Measurements from ENCODE around the gene SLC44A2. TPM values are rescaled to one million over a fixed set of nuclear protein-coding genes. Genes with fewer than 3 reads are reported as not detected.

The SLC44A2 gene
- total and polyA plus RNA-seq, 2 donors (not counting 1 experiment from before 2014, with no cell fraction given): 91.3 to 173 TPM

DNA sequence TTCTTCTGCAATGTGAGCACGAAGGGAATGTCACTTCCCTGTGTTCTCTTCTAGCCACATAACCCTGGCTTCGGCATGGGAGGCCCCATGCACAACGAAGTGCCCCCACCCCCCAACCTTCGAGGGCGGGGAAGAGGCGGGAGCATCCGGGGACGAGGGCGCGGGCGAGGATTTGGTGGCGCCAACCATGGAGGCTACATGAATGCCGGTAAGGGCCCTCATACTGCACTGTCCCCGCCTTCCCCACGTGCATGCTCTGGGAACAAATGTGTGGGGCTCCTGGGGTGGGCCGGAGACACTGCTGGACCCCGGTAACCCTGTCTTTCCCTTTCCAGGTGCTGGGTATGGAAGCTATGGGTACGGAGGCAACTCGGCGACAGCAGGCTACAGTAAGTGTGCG, 58.2 kb downstream of the SLC44A2 start:
- H2AFZ ChIP-seq (ENCODE audit: low read length): no peak overlapping the region
- H3K4me2 ChIP-seq (ENCODE audit: extremely low read depth, insufficient read depth, low read length): no peak overlapping the region
- DNase-seq (ENCODE audit: low read depth in 2 of 2): no peak
- H3K27me3 ChIP-seq (ENCODE audit: control insufficient read depth, insufficient read depth, low read length): no peaks in the 10 kb centered on the region
- no peaks in the 10 kb centered on the region for H3K9me3 ChIP-seq (ENCODE audit: control insufficient read depth, insufficient read depth, low read depth, low read length)
- H3K27ac ChIP-seq (ENCODE audit: insufficient read depth, low read length): no peak overlapping the region
- H4K20me1 ChIP-seq (ENCODE audit: control insufficient read depth, extremely low read depth, insufficient read depth, low read length): no peaks in the 10 kb centered on the region
- H3K79me2 ChIP-seq (ENCODE audit: control insufficient read depth, insufficient read depth, low read length): peaks cover 20% of the 10 kb centered on the region
- H3K4me3 ChIP-seq (replicated peaks in 1 of 4; ENCODE audit: control extremely low read depth in 1 of 4, insufficient read depth in 1 of 4, low read depth in 3 of 4, low read length in 4 of 4): no peak overlapping the region
- peaks cover 2% of the 10 kb centered on the region for H3K4me1 ChIP-seq (ENCODE audit: control insufficient read depth, extremely low read depth, insufficient read depth, low read length)
- no peak overlapping the region for H3K9ac ChIP-seq (ENCODE audit: insufficient read depth, low read length)
- H3K36me3 ChIP-seq (ENCODE audit: control insufficient read depth, insufficient read depth, low read length): peaks cover 62% of the 10 kb centered on the region
- no peak for TF ChIP-seq CTCF (conservative IDR thresholded peaks at IDR 0.05 in 1 of 2, IDR thresholded peaks at IDR 0.05 in 1 of 2; ENCODE audit: low read depth in 1 of 2, low read length in 2 of 2)
- TF ChIP-seq EZH2 (IDR thresholded peaks at IDR 0.05; ENCODE audit: low read length, missing control alignments): no peak

GRCh38 chr19:10685210-10685609, 59.9 kb downstream of the SLC44A2 start:
- Histone ChIP-seq H3K9me3 (ENCODE audit: control insufficient read depth, insufficient read depth, low read depth, low read length) (no peaks in the 10 kb centered on the region), H3K4me3 (replicated peaks in 1 of 4; ENCODE audit: control extremely low read depth in 1 of 4, insufficient read depth in 1 of 4, low read depth in 3 of 4, low read length in 4 of 4) (no peak overlapping the region), H3K4me2 (ENCODE audit: extremely low read depth, insufficient read depth, low read length) (no peak overlapping the region), H3K27me3 (ENCODE audit: control insufficient read depth, insufficient read depth, low read length) (no peaks in the 10 kb centered on the region), H3K27ac (ENCODE audit: insufficient read depth, low read length) (no peak overlapping the region), H3K4me1 (ENCODE audit: control insufficient read depth, extremely low read depth, insufficient read depth, low read length) (peaks cover 2% of the 10 kb centered on the region), H3K9ac (ENCODE audit: insufficient read depth, low read length) (no peak overlapping the region), H3K36me3 (ENCODE audit: control insufficient read depth, insufficient read depth, low read length) (peaks cover 61% of the 10 kb centered on the region), H2AFZ (ENCODE audit: low read length) (no peak overlapping the region), H4K20me1 (ENCODE audit: control insufficient read depth, extremely low read depth, insufficient read depth, low read length) (no peaks in the 10 kb centered on the region), H3K79me2 (ENCODE audit: control insufficient read depth, insufficient read depth, low read length) (peaks cover 17% of the 10 kb centered on the region)
- no peak for TF ChIP-seq CTCF (conservative IDR thresholded peaks at IDR 0.05 in 1 of 2, IDR thresholded peaks at IDR 0.05 in 1 of 2; ENCODE audit: low read depth in 1 of 2, low read length in 2 of 2)
- no peak for TF ChIP-seq EZH2 (IDR thresholded peaks at IDR 0.05; ENCODE audit: low read length, missing control alignments)
- DNase-seq (ENCODE audit: low read depth in 2 of 2): no peak

DNA sequence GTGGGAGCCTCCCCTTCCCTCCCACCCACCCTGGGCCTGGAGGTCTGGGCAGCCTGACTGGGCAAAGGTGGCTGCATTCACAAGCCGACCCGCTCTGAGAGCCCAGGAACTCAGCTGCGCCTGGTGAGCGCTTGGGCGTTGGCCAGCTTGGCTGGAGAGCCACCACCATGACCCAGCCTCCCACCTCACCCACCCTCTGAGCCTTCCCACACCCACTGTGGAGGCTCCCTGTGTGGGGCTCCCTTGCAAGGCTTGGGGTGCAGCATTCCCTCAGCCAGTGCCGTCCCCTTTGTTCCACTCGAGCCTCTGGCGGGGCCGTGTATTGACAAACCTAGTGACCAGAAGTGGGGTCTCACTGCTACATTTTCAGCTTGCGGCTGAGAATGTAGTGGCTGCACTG, 60.8 kb downstream of the SLC44A2 start:
- Histone ChIP-seq H3K79me2 (ENCODE audit: control insufficient read depth, insufficient read depth, low read length) (peaks cover 14% of the 10 kb centered on the region), H3K9ac (ENCODE audit: insufficient read depth, low read length) (no peak overlapping the region), H2AFZ (ENCODE audit: low read length) (no peak overlapping the region), H3K27ac (ENCODE audit: insufficient read depth, low read length) (peak overlapping the region; percentile 56), H3K4me1 (ENCODE audit: control insufficient read depth, extremely low read depth, insufficient read depth, low read length) (peaks cover 2% of the 10 kb centered on the region), H3K36me3 (ENCODE audit: control insufficient read depth, insufficient read depth, low read length) (peaks cover 56% of the 10 kb centered on the region), H3K9me3 (ENCODE audit: control insufficient read depth, insufficient read depth, low read depth, low read length) (no peaks in the 10 kb centered on the region), H4K20me1 (ENCODE audit: control insufficient read depth, extremely low read depth, insufficient read depth, low read length) (no peaks in the 10 kb centered on the region), H3K4me2 (ENCODE audit: extremely low read depth, insufficient read depth, low read length) (no peak overlapping the region), H3K4me3 (replicated peaks in 1 of 4; ENCODE audit: control extremely low read depth in 1 of 4, insufficient read depth in 1 of 4, low read depth in 3 of 4, low read length in 4 of 4) (no peak overlapping the region), H3K27me3 (ENCODE audit: control insufficient read depth, insufficient read depth, low read length) (no peaks in the 10 kb centered on the region)
- TF ChIP-seq CTCF (conservative IDR thresholded peaks at IDR 0.05 in 1 of 2, IDR thresholded peaks at IDR 0.05 in 1 of 2; ENCODE audit: low read depth in 1 of 2, low read length in 2 of 2) (no peak), EZH2 (IDR thresholded peaks at IDR 0.05; ENCODE audit: low read length, missing control alignments) (no peak)
- no peak for DNase-seq (ENCODE audit: low read depth in 2 of 2)

Measured in fibroblast of lung (primary cell).